Measurements from ENCODE around the gene AMIGO2. TPM values are rescaled to one million over a fixed set of nuclear protein-coding genes. Genes with fewer than 3 reads are reported as not detected.

AMIGO2 gene
- total and polyA plus RNA-seq, 9 of the 15 experiments (the other 6 are each of a cell fraction or from before 2014, with no cell fraction given), result 2.0 to 8.3 (median 3.8) TPM

DNA sequence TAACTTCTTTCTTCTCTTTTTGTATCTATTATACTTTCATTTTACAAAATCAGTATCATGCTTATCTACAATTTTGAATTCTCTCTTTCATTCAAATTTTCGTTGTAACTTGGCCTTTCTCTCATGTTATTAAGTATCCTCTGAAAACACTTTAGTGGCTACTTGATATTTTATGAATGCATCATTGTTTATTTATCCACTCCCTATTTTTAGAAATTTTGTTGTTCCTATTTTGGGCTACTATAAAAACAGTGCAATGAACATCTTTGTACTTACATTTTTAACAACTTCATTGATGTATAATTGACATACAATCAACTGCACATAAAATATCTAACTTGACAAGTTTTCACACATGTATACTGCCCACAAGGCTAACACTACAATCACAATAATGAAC, 44.0 kb upstream of the AMIGO2 start:
- in situ Hi-C loops (cut with MboI) (no loop called here), intact Hi-C loops (cut with micrococcal nuclease) (no loop called here)
- no peak overlapping the region for H3K27ac ChIP-seq (ENCODE audit: extremely low read depth, low read depth, low read length)
- no peak overlapping the region for H3K9ac ChIP-seq (ENCODE audit: insufficient read depth in 1 of 2, low read depth in 2 of 2, low read length in 2 of 2)
- CTCF ChIA-PET (ENCODE audit: low intra/inter-chr PET ratio), result no interaction called here
- H3K4me2 ChIP-seq (ENCODE audit: insufficient read depth, low read length), result no peak overlapping the region
- no peak overlapping the region for H3K4me3 ChIP-seq
- no peaks in the 10 kb centered on the region for H3K9me1 ChIP-seq (ENCODE audit: control insufficient read depth, insufficient read depth, low read length)
- TF ChIP-seq ZNF586 (CRISPR knock-in tag; conservative IDR thresholded peaks at IDR 0.05) (no peak), TFAM (CRISPR knock-in tag; conservative IDR thresholded peaks at IDR 0.05) (no peak), RAD21 (CRISPR knock-in tag; conservative IDR thresholded peaks at IDR 0.05 in 1 of 2, IDR thresholded peaks at IDR 0.05 in 1 of 2) (no peak), CTCFL (IDR thresholded peaks at IDR 0.05; ENCODE audit: borderline replicate concordance, insufficient read depth, low read depth, low read length, poor library complexity, severe bottlenecking) (no peak), MIER1 (IDR thresholded peaks at IDR 0.05; ENCODE audit: low read depth) (no peak), CHD2 (IDR thresholded peaks at IDR 0.05; ENCODE audit: low read depth, low read length) (no peak), ZNF436 (CRISPR knock-in tag; IDR thresholded peaks at IDR 0.05) (no peak)
- TF ChIP-seq, protein P1, sequence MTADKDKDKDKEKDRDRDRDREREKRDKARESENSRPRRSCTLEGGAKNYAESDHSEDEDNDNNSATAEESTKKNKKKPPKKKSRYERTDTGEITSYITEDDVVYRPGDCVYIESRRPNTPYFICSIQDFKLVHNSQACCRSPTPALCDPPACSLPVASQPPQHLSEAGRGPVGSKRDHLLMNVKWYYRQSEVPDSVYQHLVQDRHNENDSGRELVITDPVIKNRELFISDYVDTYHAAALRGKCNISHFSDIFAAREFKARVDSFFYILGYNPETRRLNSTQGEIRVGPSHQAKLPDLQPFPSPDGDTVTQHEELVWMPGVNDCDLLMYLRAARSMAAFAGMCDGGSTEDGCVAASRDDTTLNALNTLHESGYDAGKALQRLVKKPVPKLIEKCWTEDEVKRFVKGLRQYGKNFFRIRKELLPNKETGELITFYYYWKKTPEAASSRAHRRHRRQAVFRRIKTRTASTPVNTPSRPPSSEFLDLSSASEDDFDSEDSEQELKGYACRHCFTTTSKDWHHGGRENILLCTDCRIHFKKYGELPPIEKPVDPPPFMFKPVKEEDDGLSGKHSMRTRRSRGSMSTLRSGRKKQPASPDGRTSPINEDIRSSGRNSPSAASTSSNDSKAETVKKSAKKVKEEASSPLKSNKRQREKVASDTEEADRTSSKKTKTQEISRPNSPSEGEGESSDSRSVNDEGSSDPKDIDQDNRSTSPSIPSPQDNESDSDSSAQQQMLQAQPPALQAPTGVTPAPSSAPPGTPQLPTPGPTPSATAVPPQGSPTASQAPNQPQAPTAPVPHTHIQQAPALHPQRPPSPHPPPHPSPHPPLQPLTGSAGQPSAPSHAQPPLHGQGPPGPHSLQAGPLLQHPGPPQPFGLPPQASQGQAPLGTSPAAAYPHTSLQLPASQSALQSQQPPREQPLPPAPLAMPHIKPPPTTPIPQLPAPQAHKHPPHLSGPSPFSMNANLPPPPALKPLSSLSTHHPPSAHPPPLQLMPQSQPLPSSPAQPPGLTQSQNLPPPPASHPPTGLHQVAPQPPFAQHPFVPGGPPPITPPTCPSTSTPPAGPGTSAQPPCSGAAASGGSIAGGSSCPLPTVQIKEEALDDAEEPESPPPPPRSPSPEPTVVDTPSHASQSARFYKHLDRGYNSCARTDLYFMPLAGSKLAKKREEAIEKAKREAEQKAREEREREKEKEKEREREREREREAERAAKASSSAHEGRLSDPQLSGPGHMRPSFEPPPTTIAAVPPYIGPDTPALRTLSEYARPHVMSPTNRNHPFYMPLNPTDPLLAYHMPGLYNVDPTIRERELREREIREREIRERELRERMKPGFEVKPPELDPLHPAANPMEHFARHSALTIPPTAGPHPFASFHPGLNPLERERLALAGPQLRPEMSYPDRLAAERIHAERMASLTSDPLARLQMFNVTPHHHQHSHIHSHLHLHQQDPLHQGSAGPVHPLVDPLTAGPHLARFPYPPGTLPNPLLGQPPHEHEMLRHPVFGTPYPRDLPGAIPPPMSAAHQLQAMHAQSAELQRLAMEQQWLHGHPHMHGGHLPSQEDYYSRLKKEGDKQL (CRISPR knock-in tag; IDR thresholded peaks at IDR 0.05; ENCODE audit: borderline replicate concordance), result no peak
- no TSS peak for BruUV-seq (replicated peaks)
- H2AFZ ChIP-seq (ENCODE audit: low read depth, low read length), result no peak overlapping the region
- POLR2A ChIA-PET, result no interaction called here
- no peak for DNase-seq (ENCODE audit: extremely low read depth in 1 of 4, low spot score in 3 of 4)
- no peaks in the 10 kb centered on the region for H3K9me3 ChIP-seq (replicated peaks; ENCODE audit: control insufficient read depth, insufficient read depth, low read depth, low read length)
- WGBS (ENCODE audit: insufficient coverage, low coverage, missing lambda C conversion rate), result 0% methylated on average over 1 of the region's 1 CpG
- no peak for FAIRE-seq
- H4K20me1 ChIP-seq (replicated peaks; ENCODE audit: control insufficient read depth, insufficient read depth, low read length), result no peaks in the 10 kb centered on the region
- no peaks in the 10 kb centered on the region for H3K36me3 ChIP-seq (ENCODE audit: control insufficient read depth, insufficient read depth, low read length)
- no peaks in the 10 kb centered on the region for H3K27me3 ChIP-seq (ENCODE audit: control insufficient read depth in 2 of 2, insufficient read depth in 2 of 2, low read length in 2 of 2)
- H3K79me2 ChIP-seq (ENCODE audit: control insufficient read depth, insufficient read depth, low read length), result no peaks in the 10 kb centered on the region
- ATAC-seq, result no peak
- no peaks in the 10 kb centered on the region for H3K4me1 ChIP-seq (replicated peaks in 1 of 2; ENCODE audit: control insufficient read depth in 2 of 2, insufficient read depth in 2 of 2, low read length in 2 of 2)
